ENCODE measurements around the gene SEMA4B. TPM values are rescaled to one million over a fixed set of nuclear protein-coding genes. Genes with fewer than 3 reads are reported as not detected.
A peak's percentile ranks its signal among the peaks of the same experiment; 100 is the strongest.
"Not testable (repeated sequence)": the region's sequence is repeated elsewhere in the genome, so short reads cannot be mapped to it uniquely, and the experiment has no call there.

Gene SEMA4B
- total RNA-seq, 1 donor from 2014 or later = 30.2 TPM

GRCh38 chr15:90268415-90268814, 67.3 kb downstream of the SEMA4B start:
- H3K27me3 Mint-ChIP-seq (ENCODE audit: low read depth) = no peaks in the 10 kb centered on the region
- H3K36me3 Mint-ChIP-seq (ENCODE audit: low read depth) = peaks cover 67% of the 10 kb centered on the region
- no peaks in the 10 kb centered on the region for H3K9me3 Mint-ChIP-seq
- peak overlapping the region; percentile 68 for H3K4me3 Mint-ChIP-seq (ENCODE audit: low read depth)
- intact Hi-C loops (cut with micrococcal nuclease) = no loop called here
- H3K4me1 Mint-ChIP-seq (ENCODE audit: low read depth) = peaks cover 51% of the 10 kb centered on the region
- no peak for DNase-seq (ENCODE audit: low spot score)
- H3K27ac Mint-ChIP-seq = peak overlapping the region; percentile 5

GRCh38 chr15:90270502-90271150, 69.5 kb downstream of the SEMA4B start:
- peak overlapping the region; percentile 3 for H3K27ac Mint-ChIP-seq
- intact Hi-C loops (cut with micrococcal nuclease) = no loop called here
- no peak overlapping the region for H3K4me3 Mint-ChIP-seq (ENCODE audit: low read depth)

GRCh38 chr15:90271459-90272166, 70.5 kb downstream of the SEMA4B start:
- H3K27me3 Mint-ChIP-seq (ENCODE audit: low read depth) = no peaks in the 10 kb centered on the region
- H3K4me3 Mint-ChIP-seq (ENCODE audit: low read depth) = no peak overlapping the region
- intact Hi-C loops (cut with micrococcal nuclease) = no loop called here
- no peak overlapping the region for H3K27ac Mint-ChIP-seq
- no peaks in the 10 kb centered on the region for H3K9me3 Mint-ChIP-seq
- H3K4me1 Mint-ChIP-seq (ENCODE audit: low read depth) = peaks cover 39% of the 10 kb centered on the region
- no peak for DNase-seq (ENCODE audit: low spot score)
- H3K36me3 Mint-ChIP-seq (ENCODE audit: low read depth) = peaks cover 69% of the 10 kb centered on the region

More at GRCh38 chr15:90270502-90271150, 69.5 kb downstream of the SEMA4B start:
- peaks cover 74% of the 10 kb centered on the region for H3K36me3 Mint-ChIP-seq (ENCODE audit: low read depth)
- H3K4me1 Mint-ChIP-seq (ENCODE audit: low read depth) = peaks cover 41% of the 10 kb centered on the region
- no peaks in the 10 kb centered on the region for H3K27me3 Mint-ChIP-seq (ENCODE audit: low read depth)
- H3K9me3 Mint-ChIP-seq = no peaks in the 10 kb centered on the region
- DNase-seq (ENCODE audit: low spot score) = no peak

- H3K4me1 Mint-ChIP-seq (ENCODE audit: low read depth); H3K9me3 Mint-ChIP-seq; H3K4me3 Mint-ChIP-seq (ENCODE audit: low read depth); DNase-seq (ENCODE audit: low spot score); intact Hi-C loops (cut with micrococcal nuclease); H3K27ac Mint-ChIP-seq; H3K27me3 Mint-ChIP-seq (ENCODE audit: low read depth): not testable (repeated sequence)
- H3K36me3 Mint-ChIP-seq (ENCODE audit: low read depth) = peaks cover 13% of the 10 kb centered on the region
These were observed 77.3 kb downstream of the SEMA4B start for GRCh38 chr15:90278467-90278866.

Other genes starting within 250 kb of the SEMA4B start
- 31.4 and 34.2 TPM in 2 replicates for gene ZNF710, start 200.0 kb upstream of the SEMA4B start, total RNA-seq
- 139 and 141 TPM in 2 replicates for gene IDH2, start 98.9 kb upstream of the SEMA4B start, total RNA-seq
- 159 and 162 TPM in 2 replicates for gene CIB1, start 32.6 kb downstream of the SEMA4B start, total RNA-seq
- 11.4 and 12.0 TPM in 2 replicates for gene GDPGP1, start 32.9 kb downstream of the SEMA4B start, total RNA-seq
- gene TTLL13, start 48.2 kb downstream of the SEMA4B start, total RNA-seq = 0.34 and 1.3 TPM in 2 replicates
- gene NGRN, start 64.3 kb downstream of the SEMA4B start, total RNA-seq = 37.1 and 40.3 TPM in 2 replicates
- gene ZNF774, start 151.0 kb downstream of the SEMA4B start, total RNA-seq = 2.7 and 3.6 TPM in 2 replicates
- gene IQGAP1, start 186.9 kb downstream of the SEMA4B start, total RNA-seq = 186 and 196 TPM in 2 replicates

Data from activated T-helper 2 cell treated with anti-CD3 and anti-CD28 coated beads, Interferon-gamma antibody, Interleukin-2, Interleukin-4, amounts not matched to agents 10 μg/mL and 5 μg/mL and 100 μg/mL, durations not matched to agents 14 hours and 24 hours and 36 hours (primary cell).